DLD1 (cell line): ENCODE measurements around the gene PRKCE.

Experiments used
- in situ Hi-C: cut with HindIII; loops from 2 replicates; pipeline ENCODE4 v1.10.0; 2017; ENCODE audit warnings: low sequenced_read_pairs

The PRKCE gene

GRCh38 chr2:46050027-46050426 is 398.6 kb downstream of the PRKCE start:
- in situ Hi-C loops, result no loop called here

DNA sequence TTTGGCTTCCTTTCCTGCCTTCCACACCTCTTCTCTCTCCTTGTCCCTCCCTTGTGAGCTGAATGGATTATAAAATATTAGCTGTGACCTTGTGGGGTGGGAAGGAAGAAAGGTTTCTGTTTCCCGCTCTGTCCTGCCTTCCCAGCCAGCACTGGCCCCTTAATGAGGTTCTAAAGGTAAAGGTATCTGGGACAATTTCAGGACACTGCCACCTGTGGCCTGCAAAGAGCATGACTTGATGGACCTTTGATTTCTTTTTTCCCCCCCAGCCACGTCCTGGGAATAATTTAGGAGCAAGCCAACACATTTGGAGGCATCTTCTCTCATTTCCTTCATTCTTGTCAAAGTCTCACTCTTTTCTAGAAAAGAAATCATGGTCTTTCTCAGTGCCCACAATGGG is 399.0 kb downstream of the PRKCE start:
- in situ Hi-C loops, result no loop called here

DNA sequence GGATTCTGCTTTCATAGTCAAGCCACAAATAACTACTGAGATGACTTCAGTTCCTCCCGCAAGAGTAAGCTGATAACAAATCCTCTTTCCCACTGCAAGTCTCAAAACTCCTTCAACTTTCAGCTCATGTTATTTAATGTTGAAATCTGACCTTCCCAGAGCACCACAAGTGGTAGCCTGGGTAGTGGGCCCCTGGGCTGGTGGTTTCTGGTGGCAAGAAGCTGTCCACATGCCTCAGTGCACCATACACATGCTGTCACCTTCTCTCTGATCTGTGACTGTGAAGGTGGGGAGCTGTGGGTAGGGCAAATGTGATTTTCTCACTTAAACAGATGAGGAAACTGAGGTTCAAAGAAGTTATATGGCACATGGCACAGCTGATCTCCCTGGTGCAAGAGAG is 399.6 kb downstream of the PRKCE start:
- in situ Hi-C loops, result no loop called here

GRCh38 chr2:46053564-46053963 is 402.1 kb downstream of the PRKCE start:
- in situ Hi-C loops, result no loop called here

DNA sequence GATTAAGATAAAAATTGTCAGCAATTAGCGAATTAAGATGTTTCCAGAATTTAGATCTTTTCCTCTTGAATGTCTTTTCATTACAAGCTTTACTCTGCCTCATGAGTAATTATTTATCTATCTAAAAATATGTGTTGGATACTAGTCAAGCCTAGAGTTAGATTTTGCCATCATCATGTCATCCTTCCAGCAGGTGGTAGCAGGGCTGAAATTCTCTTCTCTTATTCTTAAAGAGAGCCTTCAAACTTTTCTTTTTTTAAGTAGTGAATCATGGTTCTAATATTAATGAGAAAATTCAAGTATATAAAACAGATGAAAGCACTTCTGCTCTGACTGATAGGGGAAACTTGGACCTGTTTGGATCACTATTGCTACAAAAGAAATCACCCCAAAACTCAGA is 405.1 kb downstream of the PRKCE start:
- in situ Hi-C loops, result no loop called here

DNA sequence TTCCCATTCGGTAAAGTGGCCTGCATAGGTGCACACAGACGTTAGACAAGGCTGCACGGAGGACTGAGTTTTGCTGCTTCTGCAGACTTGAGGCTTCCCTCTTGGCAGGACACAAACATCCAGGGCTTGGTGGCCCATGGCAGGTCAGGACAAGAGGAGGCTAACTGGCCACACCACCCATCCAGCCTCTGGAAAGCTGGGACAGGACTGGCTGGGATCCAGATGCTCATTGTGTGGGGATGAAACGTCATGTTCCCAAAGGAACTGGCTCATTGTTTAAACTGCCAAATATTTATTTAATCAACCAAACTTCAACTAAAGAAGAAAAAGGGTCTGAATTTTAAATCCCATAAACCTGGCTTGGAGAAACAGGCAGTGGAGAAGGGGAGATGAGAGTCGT is 406.7 kb downstream of the PRKCE start:
- in situ Hi-C loops, result no loop called here

- in situ Hi-C loops, result no loop called here
These were observed 411.4 kb downstream of the PRKCE start for GRCh38 chr2:46062637-46063412.

DNA sequence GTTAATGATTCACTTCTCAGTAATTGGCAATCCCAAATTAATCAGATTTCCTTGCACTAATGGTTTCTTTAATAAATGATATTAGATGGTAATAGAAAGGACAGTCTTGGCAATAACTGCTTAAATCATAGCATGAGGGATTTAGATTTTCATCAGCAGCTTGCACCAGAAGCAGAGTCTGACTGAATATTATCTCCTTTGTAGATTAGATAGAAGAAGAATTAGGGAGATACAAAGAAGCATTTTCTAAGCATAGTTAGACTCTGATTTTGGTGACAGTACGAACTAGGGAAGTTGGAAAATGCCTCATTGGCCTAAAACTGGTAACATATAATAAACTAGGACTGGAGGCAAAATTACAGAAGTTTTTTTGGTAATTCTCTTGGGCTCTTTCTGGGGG is 412.9 kb downstream of the PRKCE start:
- in situ Hi-C loops, result no loop called here

GRCh38 chr2:46065152-46065551 is 413.7 kb downstream of the PRKCE start:
- in situ Hi-C loops, result no loop called here

GRCh38 chr2:46066116-46066515 is 414.6 kb downstream of the PRKCE start:
- in situ Hi-C loops, result no loop called here

- in situ Hi-C loops, result no loop called here
These were observed 415.1 kb downstream of the PRKCE start for GRCh38 chr2:46066601-46067000.

DNA sequence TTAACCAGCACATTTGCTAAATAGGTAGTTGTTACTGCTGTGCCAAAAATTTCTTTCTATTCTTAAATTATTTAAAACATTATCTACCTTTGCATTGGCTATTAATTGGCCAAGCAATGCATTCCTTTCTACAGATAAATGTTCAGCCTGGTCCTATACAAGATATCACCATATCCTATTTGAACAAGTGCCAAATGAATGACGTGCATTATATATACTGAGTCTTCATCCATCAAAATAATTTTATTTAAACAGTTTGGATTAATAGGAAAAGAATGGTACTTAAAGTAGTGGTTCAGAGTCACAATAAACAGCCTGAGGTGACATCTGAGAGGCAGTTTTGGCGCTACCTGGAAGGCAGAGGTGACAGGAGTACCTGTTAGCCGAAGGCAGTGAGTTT is 415.6 kb downstream of the PRKCE start:
- in situ Hi-C loops, result no loop called here

DNA sequence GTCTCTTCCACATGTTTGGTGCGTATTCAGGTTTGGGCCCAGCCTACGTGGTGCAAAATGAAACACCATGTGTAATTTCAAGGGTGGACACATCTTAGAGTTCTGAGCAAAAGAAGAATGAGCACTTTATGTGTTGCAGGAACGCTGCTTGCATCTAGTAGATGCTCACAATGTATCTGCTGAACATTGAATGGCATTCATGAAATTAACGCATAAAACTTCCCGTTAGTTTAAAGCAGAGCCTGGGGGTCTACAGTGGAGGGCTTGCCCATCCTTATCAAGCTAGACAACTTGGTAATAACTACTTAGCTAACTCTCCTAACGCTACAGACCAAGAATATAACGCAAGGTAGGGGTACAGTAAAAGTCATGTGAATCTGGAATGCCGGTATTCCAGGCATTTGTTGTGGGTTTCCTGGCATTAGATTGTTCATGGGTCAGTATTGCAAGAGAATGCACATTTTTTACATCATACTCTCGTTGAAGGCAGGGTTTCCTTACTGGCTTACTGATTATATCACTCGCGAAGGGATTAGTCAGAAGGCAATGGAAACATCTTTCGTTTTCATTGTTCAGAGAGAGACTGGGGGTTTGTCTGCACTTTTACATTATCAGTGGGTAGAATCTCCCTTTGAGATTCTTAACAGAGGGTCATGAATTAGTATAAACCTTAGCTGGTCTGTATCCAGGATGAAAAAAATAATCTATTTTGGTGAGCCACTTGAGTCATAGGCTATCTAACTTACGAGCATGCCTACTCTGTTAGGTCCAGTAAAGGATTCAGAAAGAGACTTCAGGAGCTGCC is 416.2 kb downstream of the PRKCE start:
- in situ Hi-C loops, result no loop called here

- in situ Hi-C loops, result no loop called here
These were observed 417.2 kb downstream of the PRKCE start for GRCh38 chr2:46068636-46069035.

DNA sequence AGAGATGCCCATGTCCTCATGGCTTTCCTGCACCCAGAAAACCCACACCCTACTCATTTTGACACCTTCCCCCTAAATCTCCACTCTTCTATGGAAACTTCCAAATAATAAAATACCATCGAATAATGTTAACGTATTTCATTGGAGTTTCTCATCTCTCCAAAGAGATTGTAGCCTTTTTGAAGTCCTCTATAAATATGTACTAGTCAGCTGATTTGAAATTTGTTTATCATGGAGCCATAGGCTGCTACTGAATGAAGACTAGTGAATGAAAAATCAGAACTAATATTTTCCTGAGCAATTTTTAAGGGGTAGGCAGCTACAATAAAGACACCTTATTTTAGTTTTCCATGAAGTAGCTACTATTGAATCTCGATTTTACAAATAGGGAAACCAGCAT is 419.6 kb downstream of the PRKCE start:
- in situ Hi-C loops, result no loop called here

DNA sequence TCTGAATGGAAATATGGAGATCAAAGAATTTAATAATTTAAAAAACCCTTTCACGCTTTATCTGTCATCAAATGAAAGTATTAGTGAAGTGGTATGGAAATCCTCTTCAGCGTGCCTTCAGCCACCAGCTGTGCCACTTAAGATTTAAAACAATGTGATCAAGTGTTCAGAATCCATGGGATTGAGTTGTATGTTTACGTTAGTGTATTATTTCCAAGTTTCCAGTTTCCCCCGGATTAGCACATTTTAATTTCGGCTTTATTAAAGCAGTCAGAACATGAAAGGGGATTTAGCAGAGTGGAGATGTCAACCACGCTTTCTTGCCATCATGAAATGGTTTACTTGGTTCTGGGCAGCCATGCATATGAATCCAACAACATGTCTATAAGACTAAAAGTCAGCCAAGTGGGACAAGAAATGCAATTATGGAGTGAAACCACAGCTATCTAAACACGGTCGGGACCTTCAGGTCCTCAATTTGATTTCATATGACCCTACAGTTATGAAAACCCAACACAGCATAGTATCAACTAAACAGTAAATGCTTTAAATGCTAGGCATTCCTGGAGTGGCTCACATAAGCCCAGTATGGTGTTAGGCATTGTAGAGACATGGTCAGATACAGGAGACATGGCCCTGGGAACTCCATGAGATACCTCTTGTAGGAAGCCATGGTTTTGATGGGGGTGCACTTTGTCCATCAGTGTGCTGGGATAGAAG is 420.8 kb downstream of the PRKCE start:
- in situ Hi-C loops, result no loop called here

DNA sequence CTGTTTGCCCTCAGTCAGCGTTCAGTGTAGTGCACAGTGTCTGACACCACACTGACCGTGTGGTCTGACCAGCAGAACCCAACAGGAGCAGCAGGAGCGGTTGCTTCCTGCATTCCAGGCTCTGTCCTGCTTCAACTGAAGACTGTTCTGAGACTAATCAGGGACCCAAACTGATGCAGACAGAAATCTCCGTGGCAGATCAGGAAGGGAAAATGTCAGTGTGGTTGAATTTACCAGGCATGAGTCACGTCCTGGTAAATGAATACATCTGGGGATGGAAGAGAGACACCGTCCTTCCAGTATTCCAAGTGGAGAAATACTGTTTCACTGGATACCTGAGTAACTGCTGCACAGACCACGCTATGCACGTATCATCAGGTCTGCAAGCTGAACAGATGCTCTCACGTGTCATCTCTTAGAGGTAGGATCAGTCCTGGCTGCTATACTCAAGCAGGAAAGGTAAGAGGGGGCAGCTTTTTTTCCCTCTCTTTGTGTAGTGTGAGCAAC is 422.1 kb downstream of the PRKCE start:
- in situ Hi-C loops, result no loop called here

DNA sequence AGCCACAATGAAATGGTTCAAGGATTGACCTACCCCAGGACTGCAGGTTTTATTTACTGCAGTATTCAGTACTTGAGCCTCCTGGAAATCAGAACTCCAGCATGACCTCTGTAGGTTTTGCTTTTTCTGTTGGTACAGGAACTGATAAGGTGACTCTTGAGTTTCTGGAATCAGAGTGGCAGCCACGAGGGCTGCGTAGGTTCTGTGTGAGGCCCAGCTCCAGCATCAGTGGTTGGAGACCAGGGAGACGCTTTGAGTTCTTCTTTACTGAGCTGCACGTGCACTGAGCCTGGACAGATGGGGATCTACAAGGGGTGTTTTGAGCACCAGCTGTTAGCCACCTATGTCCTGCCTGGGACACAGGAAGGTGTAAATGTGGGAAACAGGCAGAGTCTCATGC is 423.0 kb downstream of the PRKCE start:
- in situ Hi-C loops, result no loop called here

- in situ Hi-C loops, result no loop called here
These were observed 424.4 kb downstream of the PRKCE start for GRCh38 chr2:46075848-46076247.

- in situ Hi-C loops, result no loop called here
These were observed 424.8 kb downstream of the PRKCE start for GRCh38 chr2:46076251-46076650.

- in situ Hi-C loops, result no loop called here
These were observed 425.4 kb downstream of the PRKCE start for GRCh38 chr2:46076875-46077274.
